Neural progenitor cell (in vitro differentiated cells): Measurements from ENCODE around the gene SMARCC2.

Experiments used
- CTCF ChIP-seq: fragments of 200-600 bp; sonication (generic); IDR thresholded peaks from 2 replicates; pipeline ENCODE4 v1.5.1; 2017; ENCODE audit warnings: antibody characterized with exemption, mild to moderate bottlenecking
- EZH2phosphoT487 ChIP-seq: fragments of 200-600 bp; sonication (generic); IDR thresholded peaks from 2 replicates; pipeline ENCODE4 v1.6.1; 2017; ENCODE audit warnings: antibody characterized with exemption

- TF ChIP-seq CTCF (no peak), EZH2phosphoT487 (no peak)
Observed at GRCh38 chr12:56223571-56224101, 34.4 kb upstream of the SMARCC2 start.
